HG03095 (cell line): ENCODE data around the gene RTP5.

Source experiments
- ATAC-seq: cut with Tn5 transposase; IDR thresholded peaks from one replicate; pipeline ENCODE4 v1.9.1; 2021; ENCODE audit warnings: moderate library complexity; ENCODE audit not compliant: unreplicated experiment

The RTP5 gene

DNA sequence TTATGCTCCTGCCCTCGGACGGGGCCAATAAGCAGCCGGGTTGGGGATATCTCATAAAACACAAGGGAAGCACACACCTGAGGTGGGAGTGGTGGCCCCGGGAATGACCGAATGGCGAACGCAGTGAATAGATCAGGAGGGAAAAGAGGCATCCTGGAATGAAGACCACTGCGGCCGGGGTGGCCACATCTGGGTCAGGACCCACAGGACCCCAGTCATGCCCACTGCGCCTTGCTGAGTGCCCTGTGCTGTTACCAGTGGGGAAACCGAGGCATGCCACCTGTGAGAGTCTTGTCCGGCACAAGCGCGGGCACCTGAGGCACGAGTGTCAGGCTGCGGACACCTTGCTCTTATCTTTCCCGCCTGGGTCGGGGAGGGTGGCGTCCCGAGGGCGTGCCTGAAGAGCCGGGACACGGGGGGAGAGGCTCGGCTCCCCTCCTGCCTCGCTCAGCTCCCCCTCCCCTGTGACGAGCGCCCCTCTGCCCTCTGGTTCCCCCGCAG lies 12.4 kb upstream of the RTP5 start:
- no peak for ATAC-seq

DNA sequence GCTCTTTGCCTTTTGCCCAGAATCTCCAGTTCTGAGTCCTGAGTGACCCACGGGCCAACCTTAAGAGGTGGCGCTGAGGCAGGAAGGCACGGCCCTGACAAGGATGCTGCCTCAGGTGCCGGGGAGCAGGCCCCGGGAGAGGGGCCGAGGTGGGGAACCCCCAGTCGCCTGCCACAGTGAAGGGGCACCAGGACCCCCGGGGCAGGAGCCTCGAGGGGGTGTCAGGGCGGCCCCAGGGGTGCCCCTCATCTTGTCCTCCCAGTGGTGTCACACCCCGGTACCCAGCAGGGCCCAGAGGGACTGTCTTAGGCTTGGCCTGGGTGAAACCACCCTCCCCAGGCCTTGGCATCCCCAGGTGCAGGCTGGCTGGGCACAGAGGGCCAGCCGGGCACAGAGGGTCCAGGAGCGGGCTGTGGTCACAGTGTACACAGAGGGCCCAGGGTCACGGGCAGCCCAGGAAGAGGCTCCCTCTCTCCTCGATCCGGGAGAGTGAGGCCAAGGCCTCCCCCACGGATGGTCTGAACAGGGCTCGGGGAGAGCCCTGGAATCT lies 11.9 kb upstream of the RTP5 start:
- no peak for ATAC-seq

DNA sequence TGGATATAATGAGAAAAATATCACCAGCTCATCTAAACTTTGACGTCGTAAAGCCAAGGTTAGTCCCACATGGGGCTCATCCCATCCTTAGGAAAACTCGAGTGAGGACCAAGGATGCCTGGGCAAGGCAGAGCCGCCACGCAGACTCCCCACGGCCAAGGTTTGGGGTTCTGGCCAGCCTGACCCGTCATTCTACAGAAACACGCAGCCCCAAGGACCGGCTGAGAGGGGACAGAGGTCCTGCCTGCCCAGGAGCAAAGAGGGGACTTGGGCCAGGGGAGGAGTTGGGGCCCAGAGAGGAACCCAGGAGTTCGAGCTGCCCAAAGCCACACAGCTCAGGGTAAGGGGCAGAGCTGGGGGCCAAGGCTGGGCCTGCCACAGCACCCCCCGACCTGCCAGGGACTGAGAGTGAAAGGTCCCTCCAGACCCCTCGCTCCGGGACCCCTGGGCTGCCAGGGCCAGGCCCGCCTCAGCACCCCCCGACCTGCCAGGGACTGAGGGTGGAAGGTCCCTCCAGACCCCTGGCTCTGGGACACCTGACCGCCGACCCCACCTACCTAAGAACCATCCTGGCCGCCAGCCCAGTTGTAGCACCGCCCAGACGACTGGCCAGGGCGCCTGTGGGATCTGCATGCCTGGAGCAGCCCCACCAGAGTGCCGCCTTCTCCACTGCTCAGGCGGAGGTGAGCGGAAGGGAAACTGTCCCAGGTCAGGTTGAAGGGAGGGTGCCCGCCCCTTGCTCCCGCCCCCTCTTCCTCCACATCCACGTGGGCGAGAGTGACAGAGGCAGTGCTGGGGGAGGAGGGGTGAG lies 11.1 kb upstream of the RTP5 start, which contains the start of gene PDCD1:
TSS of gene PDCD1 (minus strand) at position 689 of the 811 bp plus-strand sequence. CDS start at position 633, 56 bp downstream.
- ATAC-seq, result no peak

DNA sequence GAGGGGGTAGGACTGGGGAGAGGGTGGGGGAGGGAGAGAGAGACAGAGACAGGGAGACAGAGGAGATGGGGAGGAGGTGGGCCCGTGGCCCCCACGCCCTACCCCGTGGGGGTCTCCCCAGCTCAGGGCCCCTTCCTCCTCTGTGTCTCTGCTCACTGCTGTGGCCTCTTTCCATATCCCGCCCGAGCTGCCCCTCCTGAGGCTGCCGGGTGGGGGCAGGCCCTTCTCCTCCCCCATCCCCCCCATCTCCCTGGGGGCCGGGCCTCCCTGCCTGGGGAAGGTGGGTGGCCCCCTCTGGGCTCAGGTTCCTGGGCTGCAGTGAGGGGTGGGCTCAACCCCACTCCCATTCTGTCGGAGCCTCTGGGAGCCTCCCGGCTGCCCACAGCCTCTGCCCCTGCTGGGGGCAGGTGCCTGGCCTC lies 10.5 kb upstream of the RTP5 start:
- peak; percentile 6 for ATAC-seq

DNA sequence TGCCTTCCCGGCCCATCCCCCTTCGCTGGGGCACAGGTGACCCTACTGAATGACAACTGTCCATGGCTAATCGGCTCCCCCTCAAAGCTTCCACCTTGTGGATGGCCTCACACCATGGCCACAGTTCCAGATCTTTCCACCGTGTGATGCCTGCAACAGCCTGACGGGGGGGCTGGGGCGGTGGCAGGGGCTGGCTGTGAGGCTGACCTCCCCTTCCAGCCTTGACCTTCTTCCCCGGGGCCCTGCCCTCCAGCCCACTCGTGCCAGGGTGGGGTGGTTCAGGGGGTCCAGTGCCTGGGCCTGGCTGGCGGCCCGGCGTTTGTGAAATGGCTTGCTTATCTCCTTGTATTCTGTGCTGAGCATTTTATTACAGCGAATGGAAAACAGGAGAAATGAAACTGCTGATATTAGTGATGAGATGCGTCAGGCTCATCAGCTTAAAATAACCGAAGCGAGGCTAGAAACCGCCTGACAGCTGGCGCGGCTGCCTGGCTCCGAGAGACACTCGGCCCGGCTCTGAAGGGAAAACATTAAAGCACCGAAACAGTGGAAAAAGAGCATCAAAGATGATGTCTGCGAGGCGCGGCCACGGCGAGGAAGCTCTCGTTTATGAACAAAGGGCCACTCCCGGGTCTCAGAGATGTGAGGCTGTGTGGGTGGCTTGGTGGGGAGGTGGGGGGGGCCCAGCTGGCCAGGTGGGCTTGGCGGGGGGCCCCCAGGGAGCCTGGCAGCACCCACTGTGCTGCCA lies 9.9 kb upstream of the RTP5 start:
- peak; percentile 41 for ATAC-seq

DNA sequence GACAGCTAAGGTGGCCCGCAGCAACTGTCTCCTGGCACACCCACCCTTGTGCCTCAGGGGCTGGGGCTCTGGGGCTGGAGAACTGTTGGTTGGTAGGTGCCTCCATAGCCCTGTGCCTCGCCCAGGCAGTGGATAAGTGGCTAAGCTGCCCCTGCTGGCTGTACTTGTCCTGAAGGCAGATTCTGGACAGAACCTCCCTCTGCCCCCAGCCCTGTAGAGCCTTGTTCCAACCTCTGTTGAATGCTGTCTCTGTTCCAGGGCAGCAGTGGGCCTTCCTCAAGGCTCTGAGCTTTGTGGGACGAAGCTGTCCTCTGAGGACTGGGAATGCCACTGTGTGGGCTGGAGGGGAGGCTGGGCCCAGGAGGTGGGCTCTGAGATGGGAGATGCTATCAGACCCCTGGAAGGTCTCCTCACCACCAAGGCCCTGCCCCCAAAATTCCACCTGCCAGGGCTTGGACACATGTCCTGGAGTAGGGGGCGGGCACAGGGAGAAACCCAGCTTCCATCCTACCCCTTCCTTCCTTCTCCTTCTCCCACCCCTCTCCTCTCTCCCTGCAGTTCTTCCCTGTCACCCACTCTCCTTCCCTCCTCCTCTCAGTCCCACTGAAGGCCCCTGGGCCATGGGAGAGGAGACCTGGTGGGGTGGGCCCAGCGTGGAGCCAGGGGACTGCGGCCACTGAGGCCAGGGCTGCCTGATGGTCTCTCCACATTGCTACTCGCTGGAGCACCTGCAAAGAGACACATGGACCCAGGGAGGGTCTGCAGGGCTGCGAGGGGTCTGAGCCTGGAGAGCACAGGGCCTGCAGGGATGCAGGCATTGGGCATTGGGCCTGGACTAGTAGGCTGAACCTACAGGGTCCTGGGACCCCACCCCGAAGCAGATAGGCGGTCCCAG lies 9.1 kb upstream of the RTP5 start:
- ATAC-seq, result peak; percentile 2

DNA sequence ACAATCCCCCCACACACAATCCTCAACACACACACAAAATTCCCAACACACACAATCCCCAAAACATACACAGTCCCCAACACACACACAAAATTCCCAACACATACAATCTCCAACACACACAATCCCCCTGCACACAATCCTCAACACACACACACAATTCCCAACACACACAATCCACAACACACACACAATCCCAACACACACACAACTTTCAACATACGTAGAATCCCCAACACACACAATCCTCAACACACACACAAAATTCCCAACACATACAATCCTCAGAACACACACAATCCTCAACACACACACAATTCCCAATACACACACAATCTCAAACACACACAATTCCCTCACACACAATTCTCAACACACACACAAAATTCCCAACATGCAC lies 8.3 kb upstream of the RTP5 start:
- no peak for ATAC-seq

DNA sequence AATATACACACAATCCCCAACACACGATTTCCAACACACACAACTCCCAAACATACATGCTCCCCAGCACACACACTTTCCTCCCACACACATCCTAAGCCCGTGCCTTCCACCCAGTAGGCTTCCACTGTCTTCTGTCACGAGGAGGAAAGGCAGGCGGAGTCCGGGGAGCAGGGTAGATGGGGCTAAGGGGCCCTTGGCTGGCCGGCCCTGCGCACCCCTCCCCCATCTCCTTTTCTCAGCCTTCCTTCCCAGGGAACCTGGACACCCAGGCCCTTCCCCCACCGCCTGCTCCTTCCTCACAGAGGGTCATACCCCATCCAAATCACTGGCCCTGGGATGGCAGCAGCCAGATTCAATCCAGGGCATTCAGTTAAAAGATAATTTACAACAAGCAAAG lies 7.4 kb upstream of the RTP5 start:
- no peak for ATAC-seq

DNA sequence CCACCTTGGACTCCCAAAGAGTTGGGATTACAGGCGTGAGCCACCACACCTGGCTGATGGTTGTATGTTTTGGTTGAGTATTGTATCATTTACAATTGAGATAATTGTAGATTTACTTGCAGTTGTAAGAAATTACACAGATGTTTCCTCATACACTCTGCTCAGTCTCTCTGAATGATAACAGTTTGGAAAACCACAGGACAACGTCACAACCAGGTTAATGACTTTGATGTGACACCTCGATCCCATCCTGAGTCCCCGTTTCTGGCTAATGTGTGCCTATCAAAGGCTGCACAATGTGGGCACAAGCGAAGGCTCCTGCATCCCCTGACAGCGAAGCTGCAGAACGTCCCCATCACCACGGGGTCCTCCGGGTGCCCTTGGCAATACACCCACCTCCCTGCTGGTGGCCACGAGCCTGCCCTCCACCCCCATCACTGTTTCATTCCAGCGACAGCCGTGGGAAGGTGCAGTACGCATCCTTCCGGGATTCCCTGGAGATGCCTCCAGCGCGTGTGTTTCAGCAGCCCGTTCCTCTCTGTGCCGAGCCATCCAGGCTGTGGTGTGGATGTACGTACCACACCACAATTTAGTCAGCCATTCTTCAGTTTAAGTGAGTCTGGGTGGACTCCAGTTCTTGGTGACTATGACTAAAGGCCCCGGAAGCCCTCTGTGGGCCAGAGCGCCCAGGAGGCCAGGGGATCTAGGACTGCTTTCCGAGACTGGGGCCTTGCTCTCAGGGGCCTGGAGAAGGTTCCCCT lies 6.6 kb upstream of the RTP5 start:
- ATAC-seq, result no peak

DNA sequence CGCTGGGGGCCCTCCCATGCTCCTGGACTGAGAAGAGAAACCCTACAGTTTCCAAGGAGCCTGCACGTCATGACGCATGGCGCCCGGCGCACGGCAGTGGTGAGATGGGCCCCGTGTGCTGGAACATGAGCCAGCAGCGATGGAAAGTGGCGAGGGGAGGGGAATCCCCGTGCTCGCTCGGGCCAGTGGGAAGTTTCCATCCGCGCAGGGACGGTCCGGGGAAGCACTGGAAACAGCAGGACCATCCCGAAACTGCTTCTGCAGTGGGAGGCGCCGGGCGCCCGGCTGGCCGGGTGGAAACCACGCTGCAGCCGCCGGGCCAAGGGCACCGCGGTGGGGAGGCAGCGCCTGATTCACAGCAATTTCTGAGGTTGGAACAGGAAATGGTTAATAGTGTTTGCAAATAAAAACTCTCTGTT lies 6.0 kb upstream of the RTP5 start:
- ATAC-seq, result no peak

DNA sequence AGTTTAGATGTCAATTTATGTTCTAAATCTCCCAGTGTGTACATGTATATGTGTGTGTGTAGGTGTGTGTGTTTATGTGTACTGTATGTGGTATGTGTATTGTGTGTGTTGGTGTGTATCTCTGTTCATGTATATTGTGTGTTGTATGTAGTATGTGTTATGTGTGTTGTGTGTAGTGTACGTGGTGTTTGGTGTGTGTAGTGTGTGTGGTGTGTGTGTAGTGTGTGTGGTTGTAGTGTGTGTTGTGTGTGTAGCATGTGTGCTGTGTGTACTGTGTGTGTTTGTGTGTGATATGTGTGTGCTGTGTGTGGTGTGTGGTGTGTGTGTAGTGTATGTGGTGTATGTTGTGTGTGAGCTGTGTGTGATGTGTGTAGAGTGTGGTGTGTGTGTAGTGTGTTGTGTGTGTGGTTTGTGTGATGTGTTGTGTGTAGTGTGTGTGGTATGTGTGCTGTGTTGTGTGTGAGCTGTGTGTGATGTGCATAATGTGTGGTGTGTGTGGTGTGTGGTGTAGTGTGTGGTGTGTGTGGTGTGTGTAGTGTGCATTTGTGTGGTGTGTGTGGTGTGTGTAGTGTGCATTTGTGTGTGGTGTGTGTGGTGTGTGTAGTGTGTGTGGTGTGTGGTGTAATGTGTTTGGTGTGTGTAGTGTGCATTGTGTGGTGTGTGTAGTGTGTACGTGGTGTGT lies 5.2 kb upstream of the RTP5 start:
- ATAC-seq, result no peak

DNA sequence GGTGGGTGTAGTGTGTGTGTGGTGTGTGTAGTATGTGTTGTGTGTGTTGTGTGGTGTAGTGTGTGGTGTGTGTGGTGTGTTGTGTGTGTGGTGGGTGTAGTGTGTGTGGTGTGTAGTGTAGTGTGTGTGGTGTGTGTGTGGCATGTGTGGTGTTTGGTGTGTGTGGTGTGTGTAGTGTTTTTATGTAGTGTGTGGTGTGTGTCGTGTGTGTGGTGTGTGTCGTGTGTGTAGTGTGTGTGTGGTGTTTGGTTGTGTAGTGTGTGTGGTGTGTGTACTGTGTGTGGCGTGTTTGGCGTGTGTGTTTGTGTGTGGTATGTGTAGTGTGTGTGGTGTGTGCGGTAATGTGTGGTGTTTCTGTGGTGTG lies 4.7 kb upstream of the RTP5 start:
- no peak for ATAC-seq

DNA sequence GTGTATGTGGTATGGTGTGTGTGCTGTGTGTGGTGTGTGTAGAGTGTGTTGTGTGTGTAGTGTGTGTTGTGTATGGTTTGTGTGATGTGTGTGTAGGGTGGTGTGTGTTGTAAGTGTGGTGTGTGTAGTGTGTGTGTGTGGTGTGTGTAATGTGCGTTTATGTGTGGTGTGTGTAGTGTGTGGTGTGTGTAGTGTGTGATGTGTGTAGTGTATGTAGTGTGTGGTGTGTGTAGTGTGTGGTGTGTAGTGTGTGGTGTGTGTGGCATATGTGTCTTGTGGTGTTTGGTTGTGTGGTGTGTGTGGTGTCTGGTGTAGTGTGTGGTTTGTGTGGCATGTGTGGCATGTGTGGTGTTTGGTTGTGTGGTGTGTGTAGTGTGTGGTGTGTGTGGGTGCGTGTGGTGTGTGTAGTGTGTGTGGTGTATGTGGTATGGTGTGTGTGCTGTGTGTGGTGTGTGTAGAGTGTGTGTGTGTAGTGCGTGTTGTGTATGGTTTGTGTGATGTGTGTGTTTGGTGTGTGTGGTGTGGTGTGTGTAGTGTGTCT lies 4.0 kb upstream of the RTP5 start:
- no peak for ATAC-seq

DNA sequence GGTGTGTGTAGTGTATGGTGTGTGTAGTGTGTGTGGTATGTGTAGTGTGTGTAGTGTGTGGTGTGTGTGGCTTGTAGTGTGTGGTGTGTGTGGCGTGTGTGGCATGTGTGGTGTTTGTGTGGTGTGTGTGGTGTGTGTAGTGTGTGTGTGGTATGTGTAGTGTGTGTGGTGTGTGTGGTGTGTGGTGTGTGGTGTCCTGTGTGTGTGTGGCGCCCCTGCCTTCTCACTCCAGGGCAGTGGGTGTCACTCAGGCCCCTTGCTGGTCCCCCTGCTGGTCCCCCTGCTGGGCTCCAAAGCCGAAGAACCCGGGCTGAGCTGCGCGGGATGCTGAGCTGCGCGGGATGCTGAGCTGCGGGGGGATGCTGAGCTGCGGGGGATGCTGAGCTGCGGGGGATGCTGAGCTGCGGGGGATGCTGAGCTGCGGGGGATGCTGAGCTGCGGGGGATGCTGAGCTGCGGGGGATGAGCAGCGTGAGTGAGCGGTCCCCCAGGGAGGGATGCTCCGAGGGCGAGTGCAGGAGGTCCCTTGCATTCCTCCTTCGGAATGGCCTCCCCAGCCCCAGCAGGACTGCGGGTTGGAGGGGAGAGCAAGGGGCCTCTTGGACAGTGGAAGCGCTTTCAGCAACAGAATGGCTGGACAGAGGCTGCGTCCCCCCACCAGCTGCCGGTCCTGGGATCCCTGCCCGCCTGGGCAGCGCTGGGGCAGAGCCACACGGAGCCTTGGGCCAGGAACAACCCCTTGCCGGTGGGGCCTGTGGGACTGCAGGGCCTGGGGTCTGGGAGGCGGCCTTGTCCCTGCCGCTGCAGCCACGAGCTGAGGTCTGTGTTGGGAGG lies 3.4 kb upstream of the RTP5 start:
- ATAC-seq, result no peak

DNA sequence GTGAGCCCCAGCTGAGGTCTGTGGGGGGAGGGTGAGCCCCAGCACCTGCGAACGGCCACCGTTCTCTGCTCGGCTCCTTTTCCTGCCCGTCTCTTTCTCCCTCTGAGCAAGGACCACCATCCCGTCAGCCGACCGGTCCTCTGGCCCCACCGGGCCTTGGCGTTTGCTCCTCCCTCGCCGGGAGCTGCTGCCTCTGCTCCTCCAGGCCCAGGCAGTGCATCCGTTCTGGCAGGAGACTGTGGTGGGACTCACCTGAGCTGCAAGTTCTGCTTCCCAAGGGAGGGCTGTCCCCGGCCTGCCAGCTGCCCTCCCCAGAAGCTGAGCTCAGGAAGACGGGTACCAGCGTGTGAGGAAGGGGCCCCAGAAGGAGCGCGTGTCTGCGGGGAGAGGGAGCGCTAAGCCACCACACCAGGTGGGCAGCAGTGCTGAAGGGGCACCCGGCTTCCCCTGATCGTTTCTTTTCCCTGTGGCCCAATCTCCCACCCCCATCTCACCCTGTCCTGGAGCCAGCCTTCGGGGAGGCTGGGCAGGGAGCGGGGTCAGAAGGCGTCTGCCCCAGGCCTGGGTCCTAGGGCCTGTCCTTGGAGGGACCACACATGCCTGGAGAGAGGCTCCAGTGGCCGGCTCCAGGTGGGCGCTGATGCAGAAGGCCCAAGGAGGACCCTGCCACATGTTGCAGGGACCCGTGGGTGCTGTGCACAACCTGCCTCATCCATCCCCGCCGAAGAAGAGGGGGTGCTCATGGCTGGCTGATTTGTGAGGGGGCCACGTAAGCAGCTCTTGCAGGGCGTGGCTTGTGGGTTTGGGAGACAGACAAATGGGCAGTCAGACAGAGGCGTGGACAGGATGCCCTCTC lies 2.5 kb upstream of the RTP5 start:
- ATAC-seq, result no peak

DNA sequence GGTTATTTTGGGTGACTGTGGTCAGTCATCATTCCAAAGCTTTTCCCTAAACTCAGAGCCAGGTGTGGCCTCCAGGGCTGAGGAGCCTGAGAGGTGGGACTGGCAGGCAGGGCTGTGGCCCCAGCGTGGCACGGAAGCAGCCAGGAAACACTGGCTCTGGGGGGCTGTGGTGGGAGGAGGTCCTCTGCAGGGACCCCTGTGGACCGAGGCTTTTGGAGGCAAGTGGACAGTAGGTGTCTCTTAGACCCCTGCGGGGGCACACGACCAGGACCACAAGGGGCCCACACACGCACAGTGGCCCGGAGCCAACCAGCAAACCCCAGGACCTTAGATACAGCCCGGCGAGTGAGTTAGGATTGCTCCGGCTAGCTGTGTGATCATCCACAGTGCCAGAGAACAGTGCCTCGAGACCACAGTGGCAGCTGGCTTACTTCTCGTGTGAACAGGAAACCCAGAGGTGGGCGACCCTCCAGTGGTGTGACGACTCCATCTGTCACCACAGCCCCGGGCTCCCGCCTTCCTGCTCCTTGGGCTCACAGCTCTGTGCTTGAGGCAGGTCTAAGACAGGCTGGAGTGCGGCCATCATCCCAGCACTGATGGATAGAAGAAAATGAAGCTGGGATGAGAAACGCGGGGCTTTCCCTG lies 1.6 kb upstream of the RTP5 start:
- ATAC-seq, result no peak

DNA sequence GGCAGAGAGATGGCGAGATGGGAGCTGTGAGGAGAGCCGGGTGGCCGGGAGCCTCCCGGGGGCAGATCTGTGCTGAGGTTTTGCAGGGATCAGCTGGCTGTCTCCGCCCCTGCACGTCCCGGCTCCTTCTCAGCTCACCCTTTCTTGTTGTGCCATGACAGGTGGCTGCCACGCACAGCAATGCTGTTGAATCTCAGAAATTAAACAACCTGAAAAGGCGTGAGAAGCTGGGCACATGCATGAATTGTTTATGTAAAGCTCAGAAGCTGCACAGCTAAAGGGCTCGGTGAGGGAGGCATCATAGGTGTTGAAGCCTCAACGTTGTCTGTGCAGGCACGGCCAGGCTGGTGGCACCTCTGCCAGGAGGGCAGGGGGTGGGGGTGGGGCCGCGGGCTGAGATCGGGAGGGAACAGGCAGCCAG lies 858 bp upstream of the RTP5 start:
- ATAC-seq, result no peak
